Peyer's patch (tissue), 4 donors: Measurements from ENCODE around the gene ATP6V0E2. TPM values are rescaled to one million over a fixed set of nuclear protein-coding genes. Genes with fewer than 3 reads are reported as not detected.
A peak's percentile ranks its signal among the peaks of the same experiment; 100 is the strongest.

Experiments
- DNase-seq, 3 donors: peaks; one replicate each; pipeline ENCODE4 v3.0.0-alpha.2; 2017 to 2019
- H3K27ac ChIP-seq, 4 donors: fragments of 200-600 bp; sonication (generic); one replicate each; pipeline ENCODE4 v1.5.1; 2016 to 2019
- H3K27me3 ChIP-seq, 2 donors: fragments of 200-600 bp; sonication (generic); one replicate each; pipeline ENCODE4 v1.5.1; 2019
- H3K36me3 ChIP-seq, 3 donors: fragments of 200-600 bp; sonication (generic); one replicate each; pipeline ENCODE4 v1.5.1; 2016 to 2019
- H3K4me1 ChIP-seq, 4 donors: fragments of 200-600 bp; sonication (generic); one replicate each; pipeline ENCODE4 v1.5.1; 2016 to 2019
- H3K4me3 ChIP-seq, 4 donors: fragments of 200-600 bp; sonication (generic); 1 replicate in 3 of 4; 2 replicates in 1 of 4; pipeline ENCODE4 v1.5.1; 2016 to 2019; ENCODE audit warnings: mild to moderate bottlenecking in 1 of 4
- H3K9me3 ChIP-seq, 4 donors: fragments of 200-600 bp; sonication (generic); one replicate each; pipeline ENCODE4 v1.5.1; 2016 to 2019; ENCODE audit warnings: mild to moderate bottlenecking in 1 of 4
- CTCF ChIP-seq, 6 experiments: fragments of 450-650 bp in 4 of 6; fragments of 200-600 bp in 2 of 6; sonication (generic) in 1 of 6; IDR thresholded peaks; one replicate each; pipeline ENCODE4 v1.5.1; 2017 to 2019; ENCODE audit warnings: antibody characterized with exemption in 6 of 6, mild to moderate bottlenecking in 3 of 6, moderate library complexity in 1 of 6
- POLR2A ChIP-seq, 2 donors: fragments of 450-650 bp; IDR thresholded peaks; one replicate each; pipeline ENCODE4 v1.5.1; 2017; ENCODE audit warnings: antibody characterized with exemption in 2 of 2, mild to moderate bottlenecking in 2 of 2, moderate library complexity in 2 of 2
- total RNA-seq, 4 donors: library from RNA; depleted of rRNA; stranded (reverse); fragments of >200 nt; gene quantifications; one replicate each; pipeline ENCODE4 v1.1.0, GENCODE V29; 2016

ATP6V0E2 gene
- total RNA-seq, 4 donors from 2014 or later, result 7.6 to 17.8 (median 11.1) TPM

GRCh38 chr7:149882248-149883047 lies 8.7 kb downstream of the ATP6V0E2 start:
- Histone ChIP-seq H3K27ac (no peak overlapping the region), H3K4me1 (no peaks in the 10 kb centered on the region), H3K36me3 (no peaks in the 10 kb centered on the region), H3K9me3 (no peaks in the 10 kb centered on the region), H3K27me3 (no peaks in the 10 kb centered on the region), H3K4me3 (no peak overlapping the region)
- no peak for DNase-seq
- no peak for TF ChIP-seq CTCF (IDR thresholded peaks at IDR 0.05)
- TF ChIP-seq POLR2A (IDR thresholded peaks at IDR 0.05), result no peak

GRCh38 chr7:149883048-149883438 lies 9.3 kb downstream of the ATP6V0E2 start:
- H3K9me3 ChIP-seq, result no peaks in the 10 kb centered on the region
- no peak overlapping the region for H3K4me3 ChIP-seq
- no peak for DNase-seq
- no peaks in the 10 kb centered on the region for H3K27me3 ChIP-seq
- H3K27ac ChIP-seq, result no peak overlapping the region
- no peaks in the 10 kb centered on the region for H3K36me3 ChIP-seq
- TF ChIP-seq CTCF (IDR thresholded peaks at IDR 0.05), result no peak
- no peaks in the 10 kb centered on the region for H3K4me1 ChIP-seq

- H3K36me3 ChIP-seq, result no peaks in the 10 kb centered on the region
- no peaks in the 10 kb centered on the region for H3K4me1 ChIP-seq
- no peaks in the 10 kb centered on the region for H3K27me3 ChIP-seq
- peak in 5 of 6 experiments; percentile 54 to 73 (median 66) for TF ChIP-seq CTCF (IDR thresholded peaks at IDR 0.05)
- TF ChIP-seq POLR2A (IDR thresholded peaks at IDR 0.05), result no peak
- peak; percentile 46 to 82 (median 68) for DNase-seq
- no peak overlapping the region for H3K27ac ChIP-seq
- H3K4me3 ChIP-seq, result no peak overlapping the region
- no peaks in the 10 kb centered on the region for H3K9me3 ChIP-seq
Measured at GRCh38 chr7:149883452-149883861, 9.7 kb downstream of the ATP6V0E2 start.

GRCh38 chr7:149884016-149884415 lies 10.2 kb downstream of the ATP6V0E2 start:
- H3K27me3 ChIP-seq, result no peaks in the 10 kb centered on the region
- TF ChIP-seq POLR2A (IDR thresholded peaks at IDR 0.05) (no peak), CTCF (IDR thresholded peaks at IDR 0.05) (no peak)
- no peaks in the 10 kb centered on the region for H3K4me1 ChIP-seq
- H3K9me3 ChIP-seq, result no peaks in the 10 kb centered on the region
- no peak overlapping the region for H3K27ac ChIP-seq
- DNase-seq, result peak in 1 of 3 donors; percentile 45
- H3K36me3 ChIP-seq, result no peaks in the 10 kb centered on the region
- H3K4me3 ChIP-seq, result no peak overlapping the region

- H3K9me3 ChIP-seq, result no peaks in the 10 kb centered on the region
- H3K4me3 ChIP-seq, result no peak overlapping the region
- H3K27me3 ChIP-seq, result no peaks in the 10 kb centered on the region
- TF ChIP-seq POLR2A (IDR thresholded peaks at IDR 0.05) (no peak), CTCF (IDR thresholded peaks at IDR 0.05) (no peak)
- H3K36me3 ChIP-seq, result no peaks in the 10 kb centered on the region
- H3K4me1 ChIP-seq, result no peaks in the 10 kb centered on the region
- DNase-seq, result peak in 1 of 3 donors; percentile 30
- H3K27ac ChIP-seq, result no peak overlapping the region
Measured at GRCh38 chr7:149884541-149884940, 10.8 kb downstream of the ATP6V0E2 start.
